ENCODE measurements around the gene SREK1.
"Not testable (repeated sequence)": the region's sequence is repeated elsewhere in the genome, so short reads cannot be mapped to it uniquely, and the experiment has no call there.

SREK1 gene

GRCh38 chr5:66144074-66144833 lies at the start of gene SREK1:
Gene SREK1, plus strand, starts transcription at chr5:66144300. Its CDS starts 77 bp downstream, at chr5:66144377.
- in situ Hi-C loops (cut with HindIII; ENCODE audit: low pct_ligation_motif_present, low pct_unique_long_range_greater_than_20kb, low sequenced_read_pairs) = no loop called here
- peak; percentile 88 for DNase-seq

GRCh38 chr5:66100851-66101250 lies 43.2 kb upstream of the SREK1 start:
- DNase-seq = no peak
- in situ Hi-C loops (cut with HindIII; ENCODE audit: low pct_ligation_motif_present, low pct_unique_long_range_greater_than_20kb, low sequenced_read_pairs) = no loop called here

GRCh38 chr5:66113160-66113559 lies 30.9 kb upstream of the SREK1 start:
- peak; percentile 59 for DNase-seq
- in situ Hi-C loops (cut with HindIII; ENCODE audit: low pct_ligation_motif_present, low pct_unique_long_range_greater_than_20kb, low sequenced_read_pairs) = no loop called here

GRCh38 chr5:66118304-66118703 lies 25.8 kb upstream of the SREK1 start:
- in situ Hi-C loops (cut with HindIII; ENCODE audit: low pct_ligation_motif_present, low pct_unique_long_range_greater_than_20kb, low sequenced_read_pairs) = no loop called here

DNA sequence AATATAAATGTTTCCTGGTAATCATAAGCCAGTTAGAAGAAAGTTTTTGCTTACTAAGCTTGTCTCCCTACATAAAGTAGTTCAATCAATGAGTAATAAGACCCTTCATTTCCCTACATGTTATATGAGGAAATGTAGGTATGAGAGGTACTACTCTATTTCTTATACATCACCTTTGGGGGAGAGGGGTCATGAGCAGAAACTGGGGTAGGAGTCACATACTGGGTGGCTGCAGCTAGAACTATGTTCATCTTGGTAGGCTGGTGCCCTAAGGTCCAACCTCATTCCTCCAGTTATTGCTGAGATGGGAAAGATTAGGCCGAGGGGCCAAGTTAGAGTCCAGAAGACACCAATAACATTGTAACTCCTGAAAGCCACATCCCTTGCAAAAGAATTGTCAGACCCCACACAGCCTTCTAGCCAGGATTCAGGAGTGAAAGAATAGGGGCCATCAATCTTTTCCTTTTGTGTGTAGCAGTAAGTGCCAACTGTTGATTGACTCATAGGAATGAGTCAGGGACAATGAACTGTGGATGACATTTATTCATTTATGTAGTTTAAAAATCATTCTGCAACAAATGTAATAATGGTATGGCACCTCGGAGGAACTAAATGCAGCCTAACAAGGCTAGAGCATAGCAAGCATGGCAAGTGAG lies 21.6 kb upstream of the SREK1 start:
- in situ Hi-C loops (cut with HindIII; ENCODE audit: low pct_ligation_motif_present, low pct_unique_long_range_greater_than_20kb, low sequenced_read_pairs) = no loop called here
- no peak for DNase-seq

More at GRCh38 chr5:66118304-66118703, 25.8 kb upstream of the SREK1 start:
- no peak for DNase-seq

DNA sequence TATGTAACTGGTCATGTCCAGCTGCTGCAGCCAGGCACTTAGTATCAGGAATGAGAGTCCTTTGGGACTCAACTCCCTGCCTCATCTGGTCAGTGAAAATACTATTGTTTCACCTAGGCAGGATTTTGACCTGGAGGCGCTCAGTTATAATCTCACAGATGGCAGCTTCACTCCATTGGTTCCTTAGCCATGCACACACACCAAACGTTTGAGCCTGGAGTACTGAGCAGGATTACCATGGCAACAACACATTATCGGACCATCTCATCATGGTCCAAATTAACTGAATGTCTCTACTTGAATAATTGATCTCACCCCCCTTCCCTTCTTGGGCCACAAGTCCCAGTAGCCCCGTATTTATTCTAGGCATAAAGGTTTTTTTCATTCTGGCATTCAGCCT lies 15.0 kb upstream of the SREK1 start:
- DNase-seq = no peak
- in situ Hi-C loops (cut with HindIII; ENCODE audit: low pct_ligation_motif_present, low pct_unique_long_range_greater_than_20kb, low sequenced_read_pairs) = no loop called here

DNA sequence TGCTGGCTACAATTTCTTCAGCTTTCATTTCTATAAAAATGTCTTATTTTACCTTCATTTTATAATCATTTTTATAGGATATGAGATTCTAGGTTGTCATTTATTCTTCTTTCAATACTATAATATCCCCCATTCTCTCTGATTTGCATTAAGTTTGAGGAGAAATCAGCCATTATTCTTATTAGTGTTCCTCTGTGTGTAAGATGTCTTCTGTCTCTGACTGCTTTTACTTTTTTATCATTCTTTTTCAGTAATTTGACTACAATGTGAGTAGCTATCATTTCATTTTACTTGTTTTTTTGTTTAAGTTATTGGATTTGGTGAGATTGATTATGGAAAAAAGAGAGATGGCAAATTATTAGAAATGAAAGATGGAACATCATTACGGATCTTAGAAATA lies 13.6 kb upstream of the SREK1 start:
- DNase-seq = no peak
- in situ Hi-C loops (cut with HindIII; ENCODE audit: low pct_ligation_motif_present, low pct_unique_long_range_greater_than_20kb, low sequenced_read_pairs) = no loop called here

DNA sequence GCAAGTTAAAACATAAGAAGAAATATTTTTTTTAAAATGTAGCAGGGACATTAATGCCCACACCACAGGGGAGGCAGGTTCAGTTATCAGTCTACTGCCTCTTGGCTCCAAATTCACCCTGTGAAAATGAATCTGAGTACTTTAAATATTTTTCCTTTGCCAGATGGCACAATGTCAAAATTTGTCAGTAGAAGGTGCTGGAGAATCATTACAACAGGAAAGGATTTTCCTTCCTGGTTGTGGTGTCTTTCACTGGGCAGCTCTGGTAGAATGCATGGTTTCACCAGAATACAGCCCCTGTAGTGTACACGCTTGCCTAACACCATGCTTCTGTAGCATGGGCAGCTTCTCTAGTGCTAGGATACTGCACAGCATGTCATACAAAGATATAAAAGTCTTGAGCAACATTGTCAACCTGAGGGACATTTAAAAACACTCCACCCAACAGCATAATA lies 9.7 kb upstream of the SREK1 start:
- in situ Hi-C loops (cut with HindIII; ENCODE audit: low pct_ligation_motif_present, low pct_unique_long_range_greater_than_20kb, low sequenced_read_pairs) = no loop called here
- DNase-seq = peak; percentile 23

GRCh38 chr5:66136053-66136452 lies 8.0 kb upstream of the SREK1 start:
- DNase-seq = no peak
- in situ Hi-C loops (cut with HindIII; ENCODE audit: low pct_ligation_motif_present, low pct_unique_long_range_greater_than_20kb, low sequenced_read_pairs) = no loop called here

DNA sequence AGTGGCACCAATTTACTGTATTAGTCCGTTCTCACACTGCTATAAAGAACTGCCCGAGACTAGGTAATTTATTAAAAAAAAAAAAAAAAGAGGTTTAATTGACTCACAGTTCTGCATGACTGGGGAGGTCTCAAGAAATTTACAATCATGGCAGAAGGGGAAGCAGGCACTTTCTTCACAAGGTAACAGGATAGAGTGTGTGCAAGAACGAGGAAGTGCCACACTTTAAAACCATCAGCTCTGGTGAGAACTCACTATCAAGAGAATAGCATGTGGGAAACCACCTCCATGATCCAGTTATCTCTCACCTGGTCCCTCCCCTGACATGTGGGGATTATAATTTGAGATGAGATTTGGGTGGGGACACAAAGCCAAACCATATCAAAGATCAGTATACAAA lies 7.2 kb upstream of the SREK1 start:
- in situ Hi-C loops (cut with HindIII; ENCODE audit: low pct_ligation_motif_present, low pct_unique_long_range_greater_than_20kb, low sequenced_read_pairs); DNase-seq: not testable (repeated sequence)

- in situ Hi-C loops (cut with HindIII; ENCODE audit: low pct_ligation_motif_present, low pct_unique_long_range_greater_than_20kb, low sequenced_read_pairs) = no loop called here
These were observed 5.3 kb upstream of the SREK1 start for GRCh38 chr5:66138637-66139317.

GRCh38 chr5:66139318-66139712 lies 4.8 kb upstream of the SREK1 start:
- no peak for DNase-seq
- in situ Hi-C loops (cut with HindIII; ENCODE audit: low pct_ligation_motif_present, low pct_unique_long_range_greater_than_20kb, low sequenced_read_pairs) = no loop called here

More at GRCh38 chr5:66138637-66139317, 5.3 kb upstream of the SREK1 start:
- no peak for DNase-seq

- no peak for DNase-seq
- in situ Hi-C loops (cut with HindIII; ENCODE audit: low pct_ligation_motif_present, low pct_unique_long_range_greater_than_20kb, low sequenced_read_pairs) = no loop called here
These were observed 1.7 kb upstream of the SREK1 start for GRCh38 chr5:66142417-66142816.

GRCh38 chr5:66143473-66144073 lies 527 bp upstream of the SREK1 start:
- in situ Hi-C loops (cut with HindIII; ENCODE audit: low pct_ligation_motif_present, low pct_unique_long_range_greater_than_20kb, low sequenced_read_pairs) = no loop called here
- DNase-seq = no peak

DNA sequence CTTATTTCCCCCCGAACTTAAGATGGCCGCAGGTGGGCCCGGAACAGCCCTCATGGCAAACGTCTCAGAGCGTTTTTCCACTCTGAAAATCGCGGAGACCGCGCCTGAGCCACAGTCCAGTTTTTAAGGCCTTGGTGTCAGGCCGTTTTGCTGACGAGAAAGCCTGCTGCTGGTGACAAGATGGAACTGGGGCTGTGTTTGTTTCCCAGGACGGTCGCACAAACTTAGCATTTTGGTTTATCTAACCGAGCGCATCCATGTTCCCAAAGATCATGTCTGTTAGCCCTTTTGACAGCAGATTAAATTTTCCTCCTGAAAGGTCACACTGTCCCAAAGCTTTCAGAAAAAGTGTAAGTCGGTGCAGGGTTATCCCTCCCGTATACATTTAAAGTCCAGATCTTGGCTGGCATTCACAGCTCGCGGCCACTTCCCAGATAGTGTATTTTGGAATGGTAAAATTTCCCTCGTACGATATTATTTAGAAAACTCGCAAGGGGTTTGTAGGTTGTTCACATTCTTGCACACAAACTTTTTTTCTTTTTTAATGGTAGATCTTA lies 812 bp downstream of the SREK1 start:
- in situ Hi-C loops (cut with HindIII; ENCODE audit: low pct_ligation_motif_present, low pct_unique_long_range_greater_than_20kb, low sequenced_read_pairs) = no loop called here
- DNase-seq = no peak

DNA sequence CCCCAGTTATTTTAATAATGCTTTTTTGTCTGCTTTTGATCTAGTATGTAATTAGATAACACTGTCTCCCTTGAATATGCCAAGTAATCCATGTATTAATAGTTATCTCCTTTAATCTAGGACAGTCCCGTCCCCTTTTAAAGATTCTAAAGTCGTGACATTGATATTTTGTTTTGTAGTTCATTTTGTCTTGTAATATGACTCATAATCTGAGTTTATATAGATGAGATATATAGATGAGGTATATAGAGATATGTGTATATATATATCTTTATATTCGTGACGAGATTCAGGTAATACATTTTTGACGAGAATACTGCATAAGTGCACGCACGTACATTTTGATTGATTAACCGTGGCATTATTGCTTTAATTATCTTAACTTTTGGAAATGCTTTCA lies 1.6 kb downstream of the SREK1 start:
- in situ Hi-C loops (cut with HindIII; ENCODE audit: low pct_ligation_motif_present, low pct_unique_long_range_greater_than_20kb, low sequenced_read_pairs) = no loop called here
- DNase-seq = no peak

- no peak for DNase-seq
- in situ Hi-C loops (cut with HindIII; ENCODE audit: low pct_ligation_motif_present, low pct_unique_long_range_greater_than_20kb, low sequenced_read_pairs) = no loop called here
These were observed 5.8 kb downstream of the SREK1 start for GRCh38 chr5:66149950-66150349.

DNA sequence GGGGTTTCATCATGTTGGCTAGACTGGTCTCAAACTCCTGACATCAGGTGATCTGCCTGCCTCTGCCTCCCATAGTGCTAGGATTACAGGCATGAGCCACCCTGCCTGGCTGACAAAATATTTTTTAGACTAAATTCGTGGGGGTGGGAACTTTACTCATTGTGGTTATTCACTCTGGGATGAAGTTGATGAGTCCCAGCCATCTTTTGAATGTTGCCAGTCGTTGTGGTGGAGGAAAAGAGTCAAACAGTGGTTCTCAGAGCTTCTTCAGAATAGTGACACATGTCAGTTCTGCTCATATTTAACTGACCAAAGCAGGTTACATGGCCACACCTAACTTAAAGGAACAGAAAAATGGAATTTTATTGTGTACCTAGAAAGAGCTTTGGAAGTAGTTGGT lies 6.9 kb downstream of the SREK1 start:
- no peak for DNase-seq
- in situ Hi-C loops (cut with HindIII; ENCODE audit: low pct_ligation_motif_present, low pct_unique_long_range_greater_than_20kb, low sequenced_read_pairs) = no loop called here

DNA sequence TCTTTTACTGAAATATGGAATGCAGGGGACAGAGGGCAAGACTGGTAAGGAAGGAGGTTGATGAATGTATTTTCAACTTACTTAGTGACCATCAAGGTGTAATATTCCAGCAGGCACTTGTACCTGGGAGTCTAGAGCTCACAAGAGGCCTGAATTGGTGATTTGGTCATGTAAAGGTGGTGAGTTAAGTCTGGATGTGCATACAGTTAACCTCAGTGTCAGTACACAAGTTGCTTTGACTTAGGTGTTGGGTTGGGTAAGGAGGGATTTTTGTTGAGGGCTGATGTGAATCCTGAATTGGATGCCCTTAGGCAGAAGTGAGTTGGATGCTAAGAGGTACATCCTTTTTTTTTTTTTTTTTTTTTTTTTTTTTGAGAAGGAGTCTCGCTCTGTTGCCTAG lies 7.4 kb downstream of the SREK1 start:
- no peak for DNase-seq
- in situ Hi-C loops (cut with HindIII; ENCODE audit: low pct_ligation_motif_present, low pct_unique_long_range_greater_than_20kb, low sequenced_read_pairs) = no loop called here

Measured in ACHN (cell line).